ENCODE data around the gene MMP20. TPM values are rescaled to one million over a fixed set of nuclear protein-coding genes. Genes with fewer than 3 reads are reported as not detected.

MMP20 gene
- total and polyA plus RNA-seq, 2 of the 13 experiments (the other 11 are each of a cell fraction or from before 2014, with no cell fraction given): 0.05 TPM; not detected in 1

GRCh38 chr11:102615077-102615893 is 9.8 kb downstream of the MMP20 start (continued):
- TF ChIP-seq DMTF1 (CRISPR knock-in tag; IDR thresholded peaks at IDR 0.05) (no peak), KDM5A (IDR thresholded peaks at IDR 0.05; ENCODE audit: borderline replicate concordance, low read length) (no peak), NFIC (IDR thresholded peaks at IDR 0.05; ENCODE audit: low read length) (no peak), HOXA5 (CRISPR knock-in tag; IDR thresholded peaks at IDR 0.05) (no peak), NCOA1 (CRISPR knock-in tag; IDR thresholded peaks at IDR 0.05) (no peak), ZNF276 (CRISPR knock-in tag; IDR thresholded peaks at IDR 0.05; ENCODE audit: low read depth) (no peak), CC2D1A (CRISPR knock-in tag; IDR thresholded peaks at IDR 0.05) (no peak), RFX1 (IDR thresholded peaks at IDR 0.05) (no peak), PAX8 (CRISPR knock-in tag; IDR thresholded peaks at IDR 0.05; ENCODE audit: borderline replicate concordance) (no peak), REXO4 (CRISPR knock-in tag; IDR thresholded peaks at IDR 0.05; ENCODE audit: borderline replicate concordance) (no peak), ZNF570 (CRISPR knock-in tag; IDR thresholded peaks at IDR 0.05; ENCODE audit: borderline replicate concordance) (no peak), ZNF33B (CRISPR knock-in tag; IDR thresholded peaks at IDR 0.05) (no peak)
- TF ChIP-seq, protein P1, sequence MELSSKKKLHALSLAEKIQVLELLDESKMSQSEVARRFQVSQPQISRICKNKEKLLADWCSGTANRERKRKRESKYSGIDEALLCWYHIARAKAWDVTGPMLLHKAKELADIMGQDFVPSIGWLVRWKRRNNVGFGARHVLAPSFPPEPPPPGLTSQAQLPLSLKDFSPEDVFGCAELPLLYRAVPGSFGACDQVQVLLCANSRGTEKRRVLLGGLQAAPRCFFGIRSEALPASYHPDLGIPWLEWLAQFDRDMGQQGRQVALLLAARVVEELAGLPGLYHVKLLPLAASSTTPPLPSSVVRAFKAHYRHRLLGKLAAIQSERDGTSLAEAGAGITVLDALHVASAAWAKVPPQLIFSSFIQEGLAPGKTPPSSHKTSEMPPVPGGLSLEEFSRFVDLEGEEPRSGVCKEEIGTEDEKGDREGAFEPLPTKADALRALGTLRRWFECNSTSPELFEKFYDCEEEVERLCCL (CRISPR knock-in tag; IDR thresholded peaks at IDR 0.05; ENCODE audit: borderline replicate concordance): no peak
- TF ChIP-seq, protein P2, sequence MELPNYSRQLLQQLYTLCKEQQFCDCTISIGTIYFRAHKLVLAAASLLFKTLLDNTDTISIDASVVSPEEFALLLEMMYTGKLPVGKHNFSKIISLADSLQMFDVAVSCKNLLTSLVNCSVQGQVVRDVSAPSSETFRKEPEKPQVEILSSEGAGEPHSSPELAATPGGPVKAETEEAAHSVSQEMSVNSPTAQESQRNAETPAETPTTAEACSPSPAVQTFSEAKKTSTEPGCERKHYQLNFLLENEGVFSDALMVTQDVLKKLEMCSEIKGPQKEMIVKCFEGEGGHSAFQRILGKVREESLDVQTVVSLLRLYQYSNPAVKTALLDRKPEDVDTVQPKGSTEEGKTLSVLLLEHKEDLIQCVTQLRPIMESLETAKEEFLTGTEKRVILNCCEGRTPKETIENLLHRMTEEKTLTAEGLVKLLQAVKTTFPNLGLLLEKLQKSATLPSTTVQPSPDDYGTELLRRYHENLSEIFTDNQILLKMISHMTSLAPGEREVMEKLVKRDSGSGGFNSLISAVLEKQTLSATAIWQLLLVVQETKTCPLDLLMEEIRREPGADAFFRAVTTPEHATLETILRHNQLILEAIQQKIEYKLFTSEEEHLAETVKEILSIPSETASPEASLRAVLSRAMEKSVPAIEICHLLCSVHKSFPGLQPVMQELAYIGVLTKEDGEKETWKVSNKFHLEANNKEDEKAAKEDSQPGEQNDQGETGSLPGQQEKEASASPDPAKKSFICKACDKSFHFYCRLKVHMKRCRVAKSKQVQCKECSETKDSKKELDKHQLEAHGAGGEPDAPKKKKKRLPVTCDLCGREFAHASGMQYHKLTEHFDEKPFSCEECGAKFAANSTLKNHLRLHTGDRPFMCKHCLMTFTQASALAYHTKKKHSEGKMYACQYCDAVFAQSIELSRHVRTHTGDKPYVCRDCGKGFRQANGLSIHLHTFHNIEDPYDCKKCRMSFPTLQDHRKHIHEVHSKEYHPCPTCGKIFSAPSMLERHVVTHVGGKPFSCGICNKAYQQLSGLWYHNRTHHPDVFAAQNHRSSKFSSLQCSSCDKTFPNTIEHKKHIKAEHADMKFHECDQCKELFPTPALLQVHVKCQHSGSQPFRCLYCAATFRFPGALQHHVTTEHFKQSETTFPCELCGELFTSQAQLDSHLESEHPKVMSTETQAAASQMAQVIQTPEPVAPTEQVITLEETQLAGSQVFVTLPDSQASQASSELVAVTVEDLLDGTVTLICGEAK (IDR thresholded peaks at IDR 0.05): no peak
- TF ChIP-seq, protein P2 (CRISPR knock-in tag; IDR thresholded peaks at IDR 0.05): no peak; the same call in 1 of the 2 replicates

Data from HepG2 (cell line).